GM18505 (cell line): Measurements from ENCODE around the gene PTPN3.

ENCODE experiments used
- ATAC-seq: cut with Tn5 transposase; IDR thresholded peaks from one replicate; pipeline ENCODE4 v1.9.1; 2021; ENCODE audit not compliant: unreplicated experiment
- POLR2A ChIP-seq: IDR thresholded peaks from 4 replicates; pipeline ENCODE4 v1.6.1; 2011; ENCODE audit warnings: borderline replicate concordance; ENCODE audit not compliant: insufficient read depth, insufficient read length; ENCODE audit errors: extremely low read depth

The PTPN3 gene

GRCh38 chr9:109466623-109467590 is 31.2 kb downstream of the PTPN3 start:
- TF ChIP-seq POLR2A = no peak
- ATAC-seq = no peak

- no peak for TF ChIP-seq POLR2A
- ATAC-seq = no peak
These were observed 34.0 kb downstream of the PTPN3 start for GRCh38 chr9:109463924-109464625.

- ATAC-seq = no peak
- TF ChIP-seq POLR2A = no peak
These were observed 37.5 kb downstream of the PTPN3 start for GRCh38 chr9:109460576-109460975.

GRCh38 chr9:109459423-109459822 is 38.7 kb downstream of the PTPN3 start:
- TF ChIP-seq POLR2A = no peak
- ATAC-seq = no peak

- ATAC-seq = no peak
- no peak for TF ChIP-seq POLR2A
These were observed 39.5 kb downstream of the PTPN3 start for GRCh38 chr9:109458453-109459211.

GRCh38 chr9:109456811-109457210 is 41.3 kb downstream of the PTPN3 start:
- no peak for ATAC-seq

GRCh38 chr9:109455861-109456260 is 42.2 kb downstream of the PTPN3 start:
- no peak for ATAC-seq
- TF ChIP-seq POLR2A = no peak

More at GRCh38 chr9:109456811-109457210, 41.3 kb downstream of the PTPN3 start:
- TF ChIP-seq POLR2A = no peak

- no peak for ATAC-seq
- TF ChIP-seq POLR2A = no peak
These were observed 42.7 kb downstream of the PTPN3 start for GRCh38 chr9:109455391-109455790.

GRCh38 chr9:109454601-109455155 is 43.4 kb downstream of the PTPN3 start:
- no peak for ATAC-seq
- TF ChIP-seq POLR2A = no peak

GRCh38 chr9:109454041-109454440 is 44.1 kb downstream of the PTPN3 start:
- ATAC-seq = no peak
- TF ChIP-seq POLR2A = no peak

GRCh38 chr9:109453210-109453842 is 44.8 kb downstream of the PTPN3 start:
- no peak for ATAC-seq
- TF ChIP-seq POLR2A = no peak

GRCh38 chr9:109452761-109453160 is 45.3 kb downstream of the PTPN3 start:
- no peak for ATAC-seq
- no peak for TF ChIP-seq POLR2A

- no peak for TF ChIP-seq POLR2A
- ATAC-seq = no peak
These were observed 46.6 kb downstream of the PTPN3 start for GRCh38 chr9:109451311-109452025.

GRCh38 chr9:109450346-109450745 is 47.8 kb downstream of the PTPN3 start:
- no peak for ATAC-seq
- TF ChIP-seq POLR2A = no peak
